Stimulated activated CD4-positive, alpha-beta T cell treated with anti-CD3 and anti-CD28 coated beads, Interleukin-15, amount 100 ng/mL, for 1 hour (primary cell): ENCODE data around the gene SH2D7.

Experiments used
- DNase-seq, 2 donors: peaks; one replicate each; pipeline ENCODE4 v3.0.0-alpha.2; 2020; ENCODE audit warnings: low read depth in 1 of 2, low spot score in 1 of 2

Gene SH2D7

DNA sequence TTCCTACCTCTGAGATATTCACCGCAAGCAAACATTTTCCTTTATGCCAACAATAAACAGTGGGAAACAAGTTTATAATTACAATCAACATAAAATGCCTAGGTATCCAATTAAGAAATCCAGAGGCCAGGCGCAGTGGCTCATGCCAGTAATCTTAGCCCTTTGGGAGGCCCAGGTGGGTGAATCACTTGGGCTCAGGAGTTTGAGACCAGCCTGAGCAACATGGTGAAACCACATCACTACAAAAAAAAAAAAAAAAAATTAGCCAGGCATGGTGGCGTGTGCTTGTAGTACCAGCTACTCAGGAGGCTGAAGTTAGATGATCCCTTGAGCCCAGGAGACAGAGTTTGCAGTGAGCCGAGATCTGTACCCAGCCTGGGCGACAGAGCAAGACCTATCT is 32.1 kb upstream of the SH2D7 start:
- DNase-seq = no peak

DNA sequence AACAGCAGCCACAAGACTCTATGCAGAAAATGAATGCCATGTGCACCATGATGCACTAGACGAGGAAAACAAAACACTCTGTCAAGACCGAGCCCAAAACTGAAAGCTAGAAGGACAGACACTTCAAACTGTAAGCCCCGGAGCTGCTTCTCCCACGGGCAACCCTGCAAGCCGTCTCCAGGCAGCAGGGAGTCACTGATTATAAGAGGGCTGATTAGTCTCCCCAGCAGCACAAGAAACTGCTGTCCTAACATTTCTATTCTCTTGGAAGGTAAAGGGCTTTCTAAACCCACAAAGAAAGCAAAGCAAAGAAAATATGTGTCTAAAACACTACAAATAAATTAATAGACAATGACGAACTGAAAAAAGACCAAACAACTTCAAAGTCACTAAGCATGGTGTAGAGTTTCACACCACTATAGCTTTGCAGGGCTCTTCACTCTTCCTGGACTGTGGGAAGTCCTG is 30.4 kb upstream of the SH2D7 start:
- DNase-seq = no peak

DNA sequence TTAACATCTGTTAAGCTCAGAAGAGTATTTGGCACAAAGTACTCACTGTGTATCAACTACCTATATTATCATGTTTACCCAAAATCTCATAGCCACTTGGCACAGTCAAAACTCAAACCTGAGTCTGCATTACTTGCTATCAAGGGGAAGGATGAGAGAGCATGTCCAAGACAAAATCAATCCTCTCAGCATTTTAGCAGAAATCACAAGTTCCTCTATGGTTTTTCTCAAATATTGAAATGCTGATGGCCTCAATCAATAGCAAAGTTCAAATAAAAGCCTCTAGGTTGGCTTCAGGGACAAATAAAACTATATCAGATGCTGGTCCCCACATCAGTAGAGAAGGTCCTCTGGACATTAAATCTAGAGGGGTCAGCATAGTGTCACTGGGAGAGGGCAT is 29.1 kb upstream of the SH2D7 start:
- no peak for DNase-seq

DNA sequence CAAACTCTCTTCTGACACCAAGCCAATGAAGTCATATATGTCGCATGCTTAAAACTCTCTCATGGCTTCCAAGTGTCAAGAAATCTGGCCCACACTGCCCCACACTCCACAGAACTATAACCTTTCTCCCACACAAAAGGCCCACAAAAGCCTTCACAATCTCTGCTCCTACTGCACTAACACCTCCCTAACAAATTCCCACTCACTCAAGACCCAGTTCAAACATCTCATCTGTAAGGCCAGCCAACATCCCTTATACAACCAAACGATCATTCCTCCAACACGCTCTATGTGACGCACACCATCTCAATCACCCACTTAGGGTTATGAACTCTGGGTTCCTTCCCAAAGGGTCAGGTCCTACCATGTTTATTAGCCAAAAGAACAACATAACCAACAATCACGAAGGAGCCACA is 28.4 kb upstream of the SH2D7 start:
- no peak for DNase-seq

DNA sequence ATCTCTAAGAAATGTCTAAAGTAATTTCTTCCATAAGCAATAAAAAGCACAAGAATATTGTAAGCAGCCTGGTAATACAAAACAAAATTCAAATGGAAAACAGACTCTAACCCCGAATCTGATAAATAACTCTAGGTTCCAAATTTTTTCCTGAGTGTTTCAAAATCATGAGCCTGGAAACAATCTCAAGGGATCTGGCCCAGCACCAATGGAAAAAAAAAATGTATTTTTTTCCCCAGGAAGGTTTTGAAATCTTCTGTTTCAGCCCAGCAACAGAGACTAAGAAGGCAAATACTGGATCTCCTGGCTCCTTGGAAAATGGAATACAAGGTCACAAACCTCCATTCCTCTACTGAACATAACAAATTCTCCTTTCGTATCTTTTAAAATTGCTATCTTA is 27.8 kb upstream of the SH2D7 start:
- no peak for DNase-seq

DNA sequence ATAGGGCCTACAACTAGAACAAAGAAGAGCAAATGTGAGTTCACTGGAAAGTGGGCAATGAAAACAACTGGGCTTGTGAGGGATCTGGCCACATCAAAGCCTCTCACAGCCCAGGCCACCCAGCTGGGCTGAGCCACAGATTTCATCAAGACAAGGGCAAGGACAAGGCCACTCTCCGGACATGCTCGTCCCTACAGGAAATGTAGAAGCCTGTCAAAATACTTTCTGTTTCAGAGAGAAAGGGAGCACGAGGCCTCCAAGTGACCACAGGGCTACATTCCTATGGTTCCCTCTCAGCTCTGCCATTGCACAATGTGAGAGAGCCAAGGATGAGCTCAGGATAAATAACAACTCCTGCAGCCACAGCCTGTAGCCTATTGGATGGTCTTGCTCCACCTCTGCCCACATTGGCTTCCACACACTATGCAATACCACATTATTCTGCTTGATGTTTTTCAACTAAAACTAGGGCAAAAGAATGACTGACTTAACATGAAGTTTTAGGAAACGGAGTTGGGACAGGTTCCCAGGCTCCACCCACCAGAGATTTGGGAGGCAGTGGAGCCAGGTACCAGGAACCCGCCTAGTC is 27.0 kb upstream of the SH2D7 start:
- no peak for DNase-seq

DNA sequence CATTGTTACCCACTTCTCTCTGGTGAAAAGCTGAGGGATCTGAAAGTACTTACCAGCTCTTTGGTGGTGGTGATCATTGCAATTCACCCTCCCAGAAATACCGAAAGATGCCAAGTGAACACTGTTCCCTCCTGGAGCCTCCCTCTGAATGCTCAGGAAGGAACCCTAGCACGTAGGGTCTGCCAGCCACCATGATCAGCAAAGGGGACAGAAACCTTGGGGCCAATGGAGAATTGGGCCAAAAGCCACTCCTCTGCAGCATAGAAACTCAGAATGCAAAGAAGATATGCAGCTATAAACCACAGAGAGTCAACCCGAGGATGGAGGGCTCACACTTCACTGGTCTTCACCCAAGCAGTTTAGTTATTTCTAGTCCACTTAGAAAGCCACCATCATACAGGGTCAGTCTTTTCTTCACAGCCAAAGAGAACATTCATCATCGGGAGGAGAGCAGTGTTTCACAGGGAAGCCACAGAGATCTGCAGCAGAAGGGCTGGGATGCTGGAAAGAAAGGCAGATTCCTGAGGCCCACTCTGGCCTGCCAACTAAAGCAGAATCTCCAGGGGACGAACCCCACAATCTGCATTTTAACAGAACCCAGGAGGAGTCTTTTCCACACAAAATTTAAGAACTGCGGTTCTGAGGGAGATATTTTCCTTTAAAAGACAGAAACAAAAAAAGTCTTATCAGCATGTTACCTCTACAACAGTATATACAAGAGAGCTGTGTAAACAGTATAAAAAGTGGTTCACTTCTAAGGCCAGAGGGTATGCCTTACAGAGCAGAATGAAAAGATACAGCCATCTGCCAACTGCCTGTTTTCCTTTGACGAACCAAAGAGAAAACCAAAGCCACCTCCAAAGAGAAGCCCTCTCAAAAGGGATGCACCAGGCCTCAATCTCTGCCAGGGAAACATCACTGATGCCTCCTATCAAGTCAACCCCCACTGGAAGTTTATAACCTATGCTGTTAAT is 26.1 kb upstream of the SH2D7 start:
- no peak for DNase-seq

DNA sequence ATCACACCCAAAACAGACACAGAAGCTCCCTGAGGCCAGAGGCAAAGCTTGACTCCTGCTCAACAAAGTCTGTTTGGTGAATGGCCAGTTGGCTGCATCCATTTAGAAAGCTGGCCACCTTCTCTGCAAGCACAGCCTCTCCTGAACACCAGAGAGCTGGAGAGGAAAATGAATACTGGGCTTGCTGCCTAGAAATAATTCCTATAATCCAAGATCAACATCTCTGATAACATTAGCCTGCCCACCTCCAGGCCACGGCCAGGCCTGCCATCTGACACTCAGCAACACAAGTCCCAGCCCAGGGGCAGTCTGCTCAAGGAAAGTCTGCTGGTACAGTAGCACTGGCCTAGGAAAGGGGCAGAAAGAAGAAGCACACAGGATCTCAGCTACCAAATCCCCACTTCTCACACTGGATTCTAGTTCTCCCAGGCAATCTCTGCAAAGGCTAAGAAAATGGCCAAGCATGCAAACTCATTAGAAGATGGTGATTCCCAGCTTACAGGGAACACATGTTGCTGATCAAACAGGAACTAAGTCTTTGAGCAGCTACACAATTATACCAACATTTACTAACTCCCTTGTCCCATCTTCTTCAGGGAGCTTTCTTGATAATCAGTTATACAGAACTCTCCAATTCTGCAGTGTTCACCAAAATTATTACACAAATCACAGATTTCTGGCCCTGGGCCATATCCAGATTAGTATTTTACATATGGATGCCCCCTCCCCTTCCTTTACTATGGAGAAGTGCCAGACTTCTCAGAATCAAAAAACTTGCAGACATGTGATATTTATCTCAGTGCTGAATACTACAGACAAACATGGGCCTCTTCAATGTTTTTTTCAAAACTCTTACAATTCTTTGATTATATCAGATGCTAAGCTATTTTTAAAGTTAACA is 24.8 kb upstream of the SH2D7 start:
- DNase-seq = no peak

DNA sequence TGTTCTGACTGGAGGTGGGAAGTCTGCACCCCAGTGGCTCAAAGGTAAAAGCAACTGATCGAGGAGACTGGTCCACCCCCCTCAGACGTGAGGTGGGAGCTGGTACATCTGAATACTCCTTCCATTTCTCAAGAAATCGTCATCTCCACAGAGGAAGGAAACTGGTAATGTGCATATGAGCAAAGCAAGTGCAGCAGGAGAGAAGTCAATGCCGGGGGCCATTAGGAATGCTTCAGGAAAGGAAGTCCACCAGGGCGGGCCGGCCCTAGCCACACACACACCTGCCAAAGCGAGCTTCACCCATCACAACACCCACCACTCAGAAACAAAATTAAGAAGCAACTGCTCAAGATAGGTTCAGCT is 23.3 kb upstream of the SH2D7 start:
- DNase-seq = no peak

DNA sequence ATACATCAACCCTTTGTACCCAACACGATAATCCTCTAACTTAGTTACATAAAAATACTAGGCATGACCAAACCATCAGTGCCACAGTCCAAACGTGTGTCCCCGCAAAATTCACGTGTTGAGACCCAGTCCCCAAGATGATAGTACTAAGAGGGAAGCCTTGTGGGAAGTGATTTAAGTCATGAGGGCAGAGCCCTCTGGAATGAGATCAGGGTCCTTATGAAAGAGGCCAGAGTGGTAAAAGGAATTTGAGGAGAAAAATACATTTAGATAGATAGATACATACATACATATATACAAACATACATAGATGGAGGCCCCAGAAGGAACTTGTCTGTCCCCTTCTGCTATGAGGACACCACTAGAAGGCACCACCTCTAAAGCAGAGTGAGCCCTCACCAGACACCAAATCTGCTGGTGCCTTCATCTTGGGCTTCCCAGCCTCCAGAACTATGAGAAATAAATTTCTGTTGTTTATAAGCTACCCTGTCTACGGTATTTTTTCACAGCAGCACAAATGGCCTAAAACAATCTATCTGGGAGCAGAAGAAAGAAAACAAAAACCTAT is 22.8 kb upstream of the SH2D7 start:
- DNase-seq = no peak

DNA sequence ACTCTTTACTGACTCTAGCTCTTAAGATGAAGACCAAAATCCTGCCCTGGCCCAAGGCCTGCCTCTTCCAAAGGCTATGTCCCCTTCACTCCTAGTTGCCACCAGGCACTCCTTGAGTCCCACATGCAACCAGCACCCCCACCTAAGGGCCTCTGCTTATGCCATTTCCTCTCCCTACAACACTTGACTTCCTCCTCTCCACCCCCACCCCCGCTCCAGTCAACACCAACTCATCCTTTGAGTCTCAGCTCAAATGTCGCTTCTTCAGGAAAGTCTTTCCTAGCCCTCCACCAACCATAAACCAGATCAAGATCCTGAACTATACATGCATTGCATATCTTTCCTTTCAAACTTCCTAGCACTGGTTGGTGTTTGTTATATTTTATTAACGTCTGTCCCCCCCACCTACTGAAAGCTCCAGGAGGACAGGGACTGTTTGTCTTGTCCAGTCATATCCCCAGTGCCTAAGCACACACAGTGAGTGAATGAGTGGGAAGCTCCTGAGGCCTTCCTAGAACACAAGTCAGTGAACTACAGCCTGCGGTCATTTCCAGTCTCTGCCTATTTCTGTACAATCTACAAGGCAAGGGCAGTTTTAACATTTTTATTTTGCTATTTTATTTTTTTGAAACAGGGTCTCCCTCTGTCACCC is 22.2 kb upstream of the SH2D7 start:
- no peak for DNase-seq

DNA sequence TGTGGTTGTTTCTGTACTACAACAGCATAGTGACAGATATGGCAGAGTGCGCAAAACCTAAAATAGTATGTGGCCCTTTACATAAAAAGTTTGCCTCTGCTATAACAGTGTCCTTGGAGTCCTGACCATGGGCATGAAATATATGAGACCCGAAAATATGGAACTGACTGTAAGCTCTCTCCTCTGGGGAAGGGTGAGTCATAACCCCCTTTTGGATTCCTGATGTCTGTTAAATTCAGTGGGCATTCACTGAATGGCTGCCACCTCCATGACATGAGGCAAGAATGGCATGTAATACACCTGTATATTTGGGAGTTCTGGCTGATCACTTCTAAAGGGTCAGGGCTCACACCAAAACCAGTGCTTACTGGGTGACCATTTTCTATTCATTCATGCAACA is 21.0 kb upstream of the SH2D7 start:
- DNase-seq = no peak

DNA sequence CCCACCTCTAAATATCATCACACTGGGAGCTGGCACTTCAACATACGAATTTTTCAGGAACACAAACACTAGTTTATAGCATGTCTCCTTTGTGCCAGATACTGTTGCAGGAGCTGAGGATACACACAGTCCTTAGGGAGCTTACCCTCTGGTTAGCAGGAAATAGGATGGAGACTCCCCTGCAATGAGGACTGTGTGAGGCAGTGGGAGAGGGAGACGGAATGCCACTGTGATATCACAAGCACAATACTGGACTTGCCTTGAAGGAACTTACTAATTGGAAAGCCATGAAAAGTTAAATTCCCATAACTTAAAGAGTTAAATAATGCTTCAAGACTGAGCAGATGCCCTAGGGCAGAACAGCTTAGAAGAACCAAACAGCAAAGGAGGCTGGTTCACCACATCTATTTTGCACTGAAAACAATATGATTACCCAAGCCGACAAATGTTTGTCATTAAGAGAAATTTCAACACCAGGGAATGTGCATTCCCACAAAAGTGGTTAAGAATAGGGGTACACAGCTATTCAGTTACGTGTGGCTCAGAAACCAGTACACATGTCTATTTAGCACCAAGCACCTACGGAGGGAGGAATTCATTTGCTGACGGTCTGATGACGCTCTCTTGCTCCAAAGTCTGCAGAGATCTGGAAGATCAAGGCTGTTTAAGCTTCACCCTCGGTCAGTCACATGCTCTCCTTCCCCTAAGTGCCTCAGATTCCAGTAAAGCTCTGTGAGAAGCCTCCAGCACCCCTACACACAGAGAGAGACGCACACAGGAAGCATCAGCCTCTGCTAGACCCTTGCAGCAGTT is 20.1 kb upstream of the SH2D7 start:
- no peak for DNase-seq

DNA sequence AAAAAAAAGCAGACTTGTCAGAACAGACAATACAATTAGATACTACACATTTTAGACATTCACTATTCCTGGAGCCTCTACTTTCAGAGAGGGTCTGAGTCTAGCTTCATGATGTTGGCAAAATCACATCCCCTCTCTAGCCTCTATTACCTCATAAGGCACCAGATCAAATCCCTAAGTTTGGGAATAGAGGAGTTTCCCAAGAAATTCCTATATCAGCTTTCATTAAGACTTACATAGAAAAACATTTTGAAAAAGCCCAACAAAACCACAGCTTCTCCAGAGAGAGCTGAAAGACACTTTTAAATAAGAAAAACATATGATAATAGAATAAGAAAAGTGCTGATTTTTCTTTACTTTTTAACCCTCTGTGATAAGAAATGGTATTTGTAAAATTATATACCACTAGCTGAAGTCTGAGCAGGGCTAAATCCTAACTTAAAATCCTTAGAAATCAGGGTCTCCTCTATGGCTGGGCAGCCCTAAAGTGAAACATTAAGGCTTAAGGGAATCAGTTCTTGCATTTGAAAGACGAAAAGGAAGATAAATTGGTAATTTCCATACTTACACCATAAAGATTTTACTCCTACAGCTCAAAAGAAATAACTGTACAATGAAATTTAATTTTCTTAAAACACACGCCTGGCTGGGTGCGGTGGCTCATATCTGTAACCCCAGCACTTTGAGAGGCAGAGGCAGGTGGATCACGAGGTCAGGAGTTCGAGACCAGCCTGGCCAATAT is 19.1 kb upstream of the SH2D7 start:
- DNase-seq = no peak

DNA sequence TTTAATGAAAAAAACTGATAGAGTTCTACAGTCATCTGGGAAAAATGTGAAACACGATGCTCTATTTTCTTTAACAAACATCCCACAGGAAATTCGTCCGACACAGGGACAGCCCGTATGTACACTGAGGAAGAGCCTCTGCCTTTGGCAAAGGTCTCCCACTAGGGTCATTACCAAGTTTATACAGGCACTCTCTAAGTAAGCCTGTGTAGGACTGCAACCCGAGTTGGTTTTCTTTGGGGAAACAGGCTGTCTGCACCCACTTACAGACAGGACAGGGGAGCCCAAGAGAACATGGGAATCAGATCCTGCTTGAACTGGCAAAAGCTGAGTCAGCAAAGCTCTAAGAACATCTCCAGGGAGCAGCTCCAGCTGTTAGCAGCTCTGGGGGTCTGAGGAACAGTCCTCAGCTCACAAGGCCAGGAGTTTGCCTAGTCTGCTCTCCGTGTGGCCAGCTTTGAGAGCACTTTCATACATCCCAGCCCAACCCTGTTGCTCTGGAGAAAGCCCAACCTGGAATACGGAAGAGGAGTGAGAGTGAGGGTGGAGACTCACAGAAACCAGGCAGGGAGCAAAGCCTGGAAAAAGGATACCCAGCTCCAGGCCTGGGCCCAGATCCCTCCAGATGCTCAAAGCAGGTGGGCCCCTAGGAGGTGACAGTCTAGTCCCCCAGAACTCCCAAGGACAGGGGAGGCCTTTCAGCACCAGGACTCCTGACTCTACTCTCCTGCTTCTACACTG is 16.7 kb upstream of the SH2D7 start:
- DNase-seq = no peak

DNA sequence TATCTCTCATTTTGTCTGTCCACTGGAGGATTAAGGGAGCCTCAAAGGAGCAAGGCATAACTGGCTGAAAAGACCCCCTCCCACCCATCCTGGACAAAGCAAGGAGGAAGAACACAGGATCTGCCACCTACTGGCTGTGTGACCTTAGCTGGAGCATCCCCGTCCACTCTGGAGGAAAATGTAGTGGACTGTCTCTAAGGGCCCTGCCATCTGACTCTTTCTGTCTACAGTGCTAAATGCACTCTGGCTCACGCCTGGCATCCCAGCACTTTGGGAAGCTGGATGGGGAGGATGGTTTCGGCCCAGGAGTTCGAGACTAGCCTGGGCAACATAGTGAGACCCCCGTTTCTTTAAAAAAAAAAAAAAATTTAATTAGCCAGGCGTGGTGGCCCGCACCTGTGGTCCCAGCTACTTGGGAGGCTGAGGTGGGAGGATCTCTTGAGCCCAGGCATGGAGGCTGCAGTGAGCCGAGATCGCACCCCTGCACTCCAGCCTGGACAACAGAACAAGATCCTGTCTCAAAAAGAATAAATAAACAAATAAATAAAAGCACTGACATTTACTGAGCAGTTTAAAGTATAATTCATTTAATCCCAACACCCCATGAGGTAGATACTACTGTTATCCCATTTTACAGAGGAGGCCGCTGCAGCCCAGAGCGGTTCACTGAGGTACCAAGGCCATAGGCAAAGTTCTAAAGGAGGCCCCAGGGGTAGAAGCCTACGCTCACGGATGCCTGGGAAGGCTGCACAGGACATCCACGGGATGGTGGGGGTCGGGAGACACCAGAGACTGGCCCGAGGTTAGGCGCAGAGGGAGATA is 15.9 kb upstream of the SH2D7 start:
- DNase-seq = no peak

DNA sequence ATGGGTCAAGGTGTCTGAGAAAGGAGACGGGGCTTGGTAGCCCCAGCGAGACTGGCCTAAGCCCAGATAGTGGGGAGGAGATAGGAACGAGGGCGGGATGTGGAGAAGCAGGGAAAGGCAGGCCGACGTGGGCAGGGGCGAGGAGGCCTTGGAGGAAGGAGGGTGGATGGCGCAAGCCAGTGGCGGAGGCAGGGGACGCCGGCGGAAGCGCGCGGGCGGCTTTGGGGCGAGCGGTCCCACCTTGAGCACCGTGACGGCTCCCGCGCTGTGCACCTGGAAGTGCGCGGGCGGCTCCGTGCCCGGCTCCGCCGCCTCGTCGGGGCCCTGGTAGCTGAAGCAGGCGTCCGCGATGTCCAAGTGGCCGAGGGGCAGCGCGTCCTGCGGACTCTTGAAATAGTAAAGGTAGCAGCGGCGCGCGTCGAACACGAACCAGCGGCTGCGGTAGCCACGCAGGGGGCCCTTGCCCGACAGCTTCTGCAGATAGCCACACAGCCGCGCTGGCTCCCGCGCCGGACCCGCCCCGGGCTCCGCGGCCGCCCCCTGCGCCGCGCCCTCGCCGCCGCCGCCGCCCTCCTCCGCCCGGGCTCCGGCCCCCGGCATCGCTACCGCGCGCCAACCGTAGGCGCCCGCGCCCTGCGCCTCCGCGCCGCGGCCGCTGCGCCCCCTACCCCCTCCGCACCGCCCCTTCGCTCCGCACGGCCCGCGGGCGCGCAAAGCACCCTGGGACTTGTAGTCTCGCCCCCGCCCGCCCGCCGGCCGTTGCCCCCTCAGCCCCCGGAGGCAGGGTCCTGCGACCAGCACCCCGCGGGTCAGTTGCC is 15.1 kb upstream of the SH2D7 start, which contains the start of gene TBC1D2B:
TBC1D2B (minus strand) TSS at position 659 of the 818 bp plus-strand sequence; CDS start at position 600, 59 bp downstream.
- peak; percentile 46 to 69 for DNase-seq
